SKM-1 (cell line): ENCODE measurements around the gene TXNL4A.
"Not testable (repeated sequence)": the region's sequence is repeated elsewhere in the genome, so short reads cannot be mapped to it uniquely, and the experiment has no call there.

Experiments used
- DNase-seq: peaks from one replicate; lab custom pipeline; 2025; ENCODE audit not compliant: unreplicated experiment; lab: John Stamatoyannopoulos, UW

TXNL4A gene

DNA sequence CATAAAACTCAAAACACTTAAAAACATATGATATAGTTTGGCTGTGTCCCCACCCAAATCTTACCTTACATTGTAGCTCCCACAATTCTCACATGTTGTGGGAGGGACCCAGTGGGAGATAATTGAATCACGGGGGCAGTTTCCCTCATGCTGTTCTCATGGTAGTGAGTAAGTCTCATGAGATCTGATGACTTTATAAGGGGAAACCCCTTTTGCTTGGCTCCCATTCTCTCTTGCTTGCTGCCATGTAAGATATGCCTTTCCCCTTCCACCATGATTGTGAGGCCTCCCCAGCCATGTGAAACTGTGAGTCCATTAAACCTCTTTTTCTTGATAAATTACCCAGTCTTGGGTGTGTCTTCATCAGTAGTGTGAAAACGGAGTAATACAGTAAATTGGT is 11.3 kb upstream of the TXNL4A start:
- not testable (repeated sequence) for DNase-seq

DNA sequence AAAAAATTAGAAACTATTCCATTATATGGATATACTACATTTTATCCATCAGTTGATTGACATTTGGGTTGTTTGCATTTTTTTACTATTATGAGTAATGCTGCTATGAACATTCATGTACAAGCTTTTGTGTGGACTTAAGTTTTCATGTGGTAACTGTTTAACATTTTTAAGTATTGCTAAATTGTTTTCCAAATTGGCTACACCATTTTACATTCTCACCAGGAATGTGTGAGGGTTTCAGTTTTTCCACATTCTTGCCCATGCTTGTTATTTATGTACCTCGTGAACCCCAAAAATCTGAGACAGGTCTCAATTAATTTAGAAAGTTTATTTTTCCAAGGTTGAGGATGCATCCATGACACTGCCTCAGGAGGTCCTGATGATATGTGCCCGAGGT is 3.1 kb upstream of the TXNL4A start:
- no peak for DNase-seq

DNA sequence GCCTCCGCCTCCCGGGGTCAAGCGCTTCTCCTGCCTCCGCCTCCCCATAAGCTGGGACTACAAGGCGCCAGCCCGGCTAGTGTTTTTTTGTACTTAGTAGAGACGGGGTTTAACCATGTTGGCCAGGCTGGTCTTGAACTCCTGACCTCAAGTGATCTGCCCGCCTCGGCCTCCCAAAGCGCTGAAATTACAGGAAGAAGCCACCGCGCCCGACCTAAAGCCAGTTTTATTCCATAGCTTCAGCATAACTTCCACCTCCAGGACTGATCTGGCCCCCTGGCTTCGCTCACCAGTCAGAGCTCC is 783 bp upstream of the TXNL4A start:
- DNase-seq: no peak

DNA sequence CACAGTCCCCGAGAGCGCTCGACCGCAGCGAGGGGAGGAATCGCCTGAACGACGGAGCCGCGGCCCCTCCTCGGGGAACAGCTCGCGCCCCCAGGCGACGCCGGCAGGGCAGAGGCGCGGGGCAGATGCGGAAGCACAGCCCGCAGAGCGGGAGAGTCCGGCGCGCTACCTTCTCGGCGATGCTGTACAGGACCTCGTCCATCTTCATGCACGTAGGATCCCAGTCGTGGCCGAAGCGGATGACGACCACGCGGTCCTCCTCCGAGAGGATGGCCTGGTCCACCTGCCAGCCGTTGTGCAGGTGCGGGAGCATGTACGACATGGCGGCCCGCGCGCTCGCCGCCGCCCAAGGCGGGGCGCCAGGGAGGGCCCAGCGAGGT is 302 bp downstream of the TXNL4A start:
- no peak for DNase-seq

DNA sequence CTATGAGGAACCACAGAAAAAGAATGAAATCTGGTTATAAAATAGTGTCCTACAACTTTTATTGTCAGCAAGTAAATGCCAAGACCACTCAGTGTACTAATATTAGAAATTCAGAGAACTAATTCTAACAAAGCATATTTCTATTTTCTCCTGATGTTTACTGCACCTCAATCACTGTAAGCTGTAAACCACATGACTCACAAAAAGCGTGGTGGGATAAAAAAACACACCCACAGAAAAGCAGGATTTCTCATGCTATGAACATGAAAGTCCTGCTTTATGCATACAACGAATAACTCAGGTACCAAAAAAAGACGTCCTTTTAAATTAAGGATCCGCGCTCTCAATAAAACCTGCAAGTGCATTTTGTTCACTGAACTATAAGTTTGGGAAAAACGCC is 797 bp downstream of the TXNL4A start:
- no peak for DNase-seq

DNA sequence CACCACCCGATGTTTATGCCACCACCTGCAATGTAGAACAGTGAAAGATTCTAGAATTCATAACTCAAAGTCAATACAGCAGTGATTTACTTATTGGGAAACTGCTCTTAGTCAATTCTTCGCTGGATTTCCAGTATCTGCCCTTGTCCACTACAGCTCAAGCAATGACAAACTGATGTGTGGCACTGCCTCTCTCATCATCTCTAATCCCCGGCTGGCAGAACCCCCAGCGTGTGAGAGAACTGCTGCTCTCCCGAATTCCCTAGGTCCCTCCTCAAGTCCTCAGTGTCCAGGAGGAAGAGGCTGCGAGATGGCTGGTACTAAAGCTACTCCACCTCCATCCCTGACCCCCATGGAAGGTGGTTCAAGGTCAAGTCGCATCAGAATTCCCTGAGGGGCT is 1.6 kb downstream of the TXNL4A start:
- DNase-seq: no peak

DNA sequence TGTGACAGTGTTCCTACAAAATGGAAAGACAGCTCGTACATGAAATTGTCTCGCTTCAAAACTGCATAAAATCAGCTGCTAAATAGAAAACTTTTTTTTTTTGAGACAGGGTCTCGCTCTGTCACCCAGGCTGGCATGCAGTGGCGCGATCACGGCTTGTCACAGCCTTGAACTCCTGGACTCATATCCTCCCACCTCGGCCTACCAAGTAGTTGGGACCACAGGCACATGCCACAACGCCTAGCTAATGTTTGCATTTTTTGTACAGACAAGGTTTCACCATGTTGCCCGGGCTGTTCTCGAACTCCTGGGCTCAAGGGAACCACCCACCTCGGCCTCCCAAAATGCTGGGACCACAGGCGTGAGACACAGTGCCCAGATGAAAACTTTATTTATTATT is 3.2 kb downstream of the TXNL4A start:
- no peak for DNase-seq

DNA sequence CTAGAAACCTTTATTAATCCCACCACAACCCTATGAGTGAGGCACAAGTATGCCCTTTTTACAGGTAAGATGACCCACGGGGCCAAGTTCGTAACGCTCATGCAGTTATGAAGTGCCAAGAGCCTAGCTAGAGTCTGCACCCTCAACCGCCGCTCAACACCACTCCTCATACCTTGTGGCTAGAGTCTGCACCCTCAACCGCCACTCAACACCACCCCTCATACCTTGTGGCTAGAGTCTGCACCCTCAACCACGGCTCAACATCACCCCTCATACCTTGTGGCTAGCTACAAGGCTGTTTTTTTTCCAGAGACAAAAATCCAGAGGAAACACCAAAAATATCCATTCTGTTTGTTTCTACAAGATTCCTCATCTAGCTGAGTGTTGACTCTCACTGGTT is 4.6 kb downstream of the TXNL4A start:
- no peak for DNase-seq

DNA sequence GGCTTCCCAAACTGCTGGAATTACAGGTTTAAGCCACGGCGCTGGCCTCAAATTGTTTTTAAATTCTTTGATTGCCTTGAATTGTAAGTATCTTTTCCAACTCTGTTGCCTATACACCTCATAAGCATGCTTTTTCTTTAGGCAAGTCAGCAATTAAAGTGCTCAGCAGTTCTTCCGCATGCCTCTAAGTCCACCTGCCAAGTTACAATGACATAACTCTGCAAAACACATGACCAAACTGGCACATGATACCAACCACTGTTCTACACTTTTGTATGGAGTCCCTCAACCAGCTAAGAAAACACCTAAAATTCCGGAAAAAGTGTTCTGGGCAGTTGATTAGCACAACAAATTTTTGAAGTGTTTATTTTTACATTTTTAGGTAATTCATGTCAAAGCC is 5.1 kb downstream of the TXNL4A start:
- no peak for DNase-seq

DNA sequence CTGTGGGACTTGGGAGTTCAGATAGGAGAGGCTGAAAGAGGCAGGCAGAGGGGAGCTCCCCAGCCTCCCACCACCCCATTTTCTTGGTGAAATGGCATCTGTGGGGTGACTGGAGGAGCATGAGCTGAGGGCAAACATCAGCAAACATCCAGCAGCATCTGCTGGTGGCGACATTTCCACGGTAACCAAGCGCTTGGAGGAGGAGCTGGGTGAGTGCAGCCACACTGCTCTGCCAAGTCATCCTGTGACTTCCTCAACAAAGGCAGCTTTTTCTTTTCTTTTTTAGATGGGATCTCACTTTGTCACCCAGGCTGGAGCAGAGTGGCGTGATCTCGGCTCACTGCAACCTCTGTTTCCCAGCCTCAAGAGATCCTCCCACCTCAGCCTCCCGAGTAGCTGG is 5.6 kb downstream of the TXNL4A start:
- DNase-seq: no peak

DNA sequence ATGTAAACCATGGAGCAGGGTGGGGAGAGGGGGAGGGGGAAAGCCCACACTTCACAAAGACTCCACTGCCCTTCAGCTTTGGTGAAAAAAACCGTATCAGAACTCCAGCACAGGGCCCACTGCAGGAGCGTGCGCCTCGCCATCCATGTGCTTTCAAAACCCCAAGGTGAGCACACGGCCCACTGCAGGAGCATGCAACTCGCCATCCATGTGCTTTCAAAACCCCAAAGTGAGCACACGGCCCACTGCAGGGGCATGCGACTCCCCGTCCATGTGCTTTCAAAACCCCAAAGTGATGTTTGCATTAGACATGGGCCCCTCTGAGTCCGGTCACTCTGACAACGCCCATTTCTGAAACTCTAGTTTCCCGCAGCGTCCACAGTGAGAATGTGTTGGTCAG is 7.8 kb downstream of the TXNL4A start:
- no peak for DNase-seq

DNA sequence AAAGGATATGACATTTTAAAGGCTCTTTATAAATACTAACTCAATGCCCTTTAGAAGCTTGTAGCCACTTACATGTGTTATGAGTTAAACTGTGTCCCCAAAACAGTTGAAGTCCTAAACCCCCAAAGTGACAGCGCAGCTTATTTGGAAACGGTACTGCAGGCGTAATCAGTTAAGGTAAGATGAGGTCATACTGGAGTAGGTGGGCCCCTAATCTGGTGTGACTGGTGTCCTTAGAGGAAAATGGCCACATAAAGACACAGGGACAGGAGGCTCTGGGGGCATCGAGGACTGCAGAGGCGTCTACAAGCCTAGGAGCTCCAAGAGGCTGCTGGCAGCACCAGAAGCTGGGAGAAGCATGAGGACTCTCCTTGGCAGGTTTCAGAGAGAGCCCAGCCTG is 8.5 kb downstream of the TXNL4A start:
- no peak for DNase-seq

DNA sequence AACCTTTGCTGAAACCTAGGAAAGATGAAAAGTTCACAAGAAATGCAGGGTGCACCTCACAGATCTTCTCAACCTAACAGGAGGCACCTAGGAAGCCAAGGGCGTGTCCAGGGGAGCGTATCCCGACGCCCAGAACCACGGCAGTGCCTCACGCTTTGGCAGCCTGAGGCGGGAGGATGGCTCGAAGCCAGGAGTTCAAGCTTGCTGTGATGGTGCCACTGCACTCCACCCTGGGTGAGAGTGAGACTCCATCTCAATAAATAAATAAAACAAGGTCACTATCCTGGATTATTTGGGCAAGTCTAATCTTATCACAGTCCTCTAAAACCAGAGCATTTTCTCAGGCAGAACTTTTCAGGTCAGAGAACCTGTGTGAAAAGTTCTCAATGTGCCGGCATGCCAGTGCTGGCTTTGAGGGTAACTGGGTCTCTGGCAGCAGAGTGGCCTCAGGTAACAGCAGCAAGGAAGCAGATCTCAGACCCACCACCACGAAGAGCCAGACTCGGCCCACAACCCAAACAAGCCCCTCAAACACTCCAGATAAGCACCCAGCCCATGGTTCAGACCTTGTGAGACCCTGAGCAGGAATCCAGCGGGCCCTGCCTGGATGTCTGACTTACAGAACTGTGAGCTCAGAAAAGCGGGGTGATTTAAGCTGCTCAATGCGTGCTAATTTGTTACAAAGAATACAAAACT is 12.2 kb downstream of the TXNL4A start:
- no peak for DNase-seq

DNA sequence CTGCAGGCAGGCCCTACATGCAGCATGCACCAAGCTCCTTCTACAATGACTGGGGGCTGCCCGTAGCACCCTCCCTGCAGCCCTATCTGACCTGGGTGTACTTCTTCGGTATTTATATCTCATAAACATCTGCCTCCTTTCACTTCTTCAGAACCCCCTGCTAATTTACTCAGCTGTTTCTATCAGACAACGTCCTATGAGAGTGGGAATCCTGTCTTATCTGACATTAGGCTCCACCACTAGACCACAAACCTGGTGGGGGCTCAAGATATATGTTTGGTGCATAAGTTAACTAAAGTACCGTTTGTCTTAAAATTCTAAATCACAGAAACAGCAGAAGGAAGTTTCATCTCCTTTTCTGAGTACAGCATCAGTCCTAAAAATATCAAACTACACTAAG is 13.3 kb downstream of the TXNL4A start:
- DNase-seq: no peak

DNA sequence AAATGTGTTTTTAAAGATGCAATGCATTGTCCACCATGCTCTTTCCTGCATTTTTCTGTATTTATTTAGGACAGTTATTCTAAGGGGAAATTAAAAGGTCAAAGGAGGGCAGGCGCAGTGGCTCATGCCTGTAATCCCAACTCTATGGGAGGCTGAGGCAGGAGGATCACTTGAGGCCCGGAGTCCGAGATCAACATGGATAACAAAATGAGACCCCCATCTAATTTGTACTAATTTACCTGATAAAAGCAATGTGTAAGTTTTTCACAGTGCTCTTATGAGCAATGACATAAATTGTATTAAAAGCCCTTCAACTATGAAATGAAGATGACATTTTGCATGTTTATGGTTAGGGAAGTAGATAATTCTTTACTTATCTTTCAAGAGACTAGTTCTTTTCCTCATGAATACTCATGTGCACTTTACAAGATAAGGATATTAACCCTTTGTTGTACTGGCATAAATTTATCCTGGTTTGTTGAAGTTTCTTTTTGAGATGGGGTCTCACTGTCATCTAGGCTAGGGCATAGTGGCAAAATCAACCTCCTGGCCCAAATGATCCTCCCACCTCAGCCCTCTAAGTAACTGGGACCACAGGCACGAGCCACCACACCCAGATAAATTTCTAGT is 14.2 kb downstream of the TXNL4A start:
- DNase-seq: no peak

DNA sequence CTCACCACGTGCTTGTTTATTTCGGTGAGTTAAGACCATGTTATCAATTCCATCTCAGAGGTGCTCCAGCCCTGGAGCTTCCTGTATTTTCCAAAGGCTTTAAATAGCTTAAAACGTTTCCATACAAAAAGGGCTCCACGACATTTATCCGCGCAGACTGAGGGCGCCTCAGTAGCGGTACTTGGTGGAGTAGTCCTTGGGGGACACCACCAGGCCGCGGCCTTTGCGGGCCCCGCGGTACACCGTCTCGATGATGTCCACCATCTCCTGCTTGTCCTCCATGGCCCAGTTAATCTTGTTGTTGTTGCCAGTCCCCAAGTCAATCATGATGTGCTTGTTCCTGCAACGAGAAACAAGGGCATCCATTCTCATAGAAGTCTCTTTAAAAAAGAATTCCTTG is 14.8 kb downstream of the TXNL4A start:
- no peak for DNase-seq

DNA sequence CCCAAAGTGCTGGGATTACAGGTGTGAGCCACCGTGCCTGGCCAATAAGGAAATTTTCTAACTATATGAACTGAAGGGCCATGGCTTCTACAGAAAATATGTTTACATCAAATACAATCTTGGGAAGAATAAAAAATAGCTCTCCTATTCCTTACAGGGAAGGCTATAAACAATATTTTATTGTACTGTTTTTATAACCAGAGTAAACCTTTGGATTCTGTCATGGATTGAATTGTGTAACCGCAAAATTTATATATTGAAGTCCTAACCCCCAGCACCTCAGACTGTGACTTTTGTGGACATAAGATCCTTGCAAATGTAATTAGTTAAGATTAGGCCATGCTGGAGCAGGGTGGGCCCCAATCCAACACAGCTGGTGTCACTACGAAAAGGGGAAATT is 15.6 kb downstream of the TXNL4A start:
- DNase-seq: no peak

DNA sequence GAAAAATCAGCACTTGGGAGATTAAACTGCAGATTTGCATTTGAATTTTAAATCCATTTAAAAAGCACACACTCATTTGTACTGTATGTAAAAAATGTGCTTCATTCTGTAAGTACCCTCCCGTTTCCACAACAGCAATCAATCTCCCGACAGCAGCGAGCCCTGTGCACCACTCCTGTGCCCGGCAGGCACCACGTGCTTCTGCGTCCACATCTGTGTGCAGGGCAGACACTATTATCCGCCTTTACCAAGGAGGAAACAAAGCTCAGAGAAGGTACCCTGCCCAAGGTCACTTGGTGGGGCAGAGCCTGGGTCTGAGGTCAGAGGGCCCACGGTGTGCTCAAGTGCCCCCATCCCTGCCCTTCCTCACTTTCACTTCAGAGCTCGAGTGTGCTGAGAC is 16.4 kb downstream of the TXNL4A start:
- no peak for DNase-seq

DNA sequence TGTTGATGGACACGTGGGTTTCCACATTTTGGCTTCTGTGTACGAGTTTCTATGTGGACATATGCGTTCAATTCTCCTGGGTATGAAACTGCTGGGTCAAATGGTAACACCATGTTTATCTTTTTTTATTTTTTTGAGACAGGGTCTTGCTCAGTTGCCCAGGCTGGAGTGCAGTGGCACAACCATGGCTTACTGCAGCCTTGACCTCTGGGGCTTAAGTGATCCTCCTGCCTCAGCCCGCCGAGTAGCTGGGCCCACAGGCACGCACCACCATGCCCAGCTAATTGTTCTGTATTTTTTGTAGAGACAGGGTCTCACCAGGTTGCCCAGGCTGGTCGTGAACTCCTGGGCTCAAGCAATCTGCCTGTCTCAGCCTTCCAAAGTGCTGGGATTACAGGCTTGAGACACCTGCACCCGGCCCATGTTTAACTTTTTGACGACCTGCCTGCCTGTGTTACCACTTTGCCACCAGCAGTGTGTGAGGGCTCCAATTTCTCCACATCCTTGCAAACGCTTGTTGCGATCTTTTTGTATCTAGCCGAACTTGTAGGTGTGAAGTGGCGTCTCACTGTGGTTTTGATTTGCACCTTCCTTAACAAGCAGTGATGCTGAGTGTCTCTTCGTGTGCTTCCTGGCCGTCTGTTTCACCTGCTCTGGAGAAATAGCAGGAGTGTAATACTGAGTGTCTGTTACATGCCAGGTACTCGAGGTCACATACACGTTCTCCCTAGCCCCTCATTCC is 17.0 kb downstream of the TXNL4A start:
- DNase-seq: no peak

DNA sequence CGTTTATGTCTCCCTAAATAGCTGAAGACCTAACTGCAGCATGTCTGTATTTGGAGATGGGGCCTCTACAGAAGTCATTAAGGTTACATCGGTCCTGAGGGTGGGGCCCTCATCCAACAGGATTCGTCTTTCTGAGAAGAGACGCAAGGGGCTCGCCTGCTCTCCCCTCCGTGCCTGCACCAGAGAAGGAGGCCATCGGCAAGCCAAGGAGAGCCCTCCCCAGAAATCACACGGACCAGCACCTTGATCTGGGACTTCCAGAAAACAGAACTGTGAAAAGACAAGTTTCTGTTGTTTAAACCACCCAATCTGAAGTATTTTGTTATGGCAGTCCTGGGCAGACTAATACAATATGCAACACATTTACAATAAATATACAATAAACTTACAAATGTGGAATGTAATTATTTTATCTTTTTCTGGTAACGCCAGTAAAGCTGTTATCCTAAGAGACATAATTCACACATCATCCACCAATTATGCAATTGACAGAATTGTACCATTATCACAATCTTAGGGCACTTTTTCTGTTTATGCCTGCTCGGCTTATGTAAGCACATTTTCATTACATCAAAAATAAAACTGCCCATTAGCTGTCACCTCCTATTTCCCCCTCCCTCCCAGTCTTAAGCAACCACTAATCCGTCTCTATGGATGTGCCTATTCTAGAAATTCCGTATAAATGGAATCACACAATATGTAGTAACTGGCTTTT is 17.8 kb downstream of the TXNL4A start:
- DNase-seq: no peak

DNA sequence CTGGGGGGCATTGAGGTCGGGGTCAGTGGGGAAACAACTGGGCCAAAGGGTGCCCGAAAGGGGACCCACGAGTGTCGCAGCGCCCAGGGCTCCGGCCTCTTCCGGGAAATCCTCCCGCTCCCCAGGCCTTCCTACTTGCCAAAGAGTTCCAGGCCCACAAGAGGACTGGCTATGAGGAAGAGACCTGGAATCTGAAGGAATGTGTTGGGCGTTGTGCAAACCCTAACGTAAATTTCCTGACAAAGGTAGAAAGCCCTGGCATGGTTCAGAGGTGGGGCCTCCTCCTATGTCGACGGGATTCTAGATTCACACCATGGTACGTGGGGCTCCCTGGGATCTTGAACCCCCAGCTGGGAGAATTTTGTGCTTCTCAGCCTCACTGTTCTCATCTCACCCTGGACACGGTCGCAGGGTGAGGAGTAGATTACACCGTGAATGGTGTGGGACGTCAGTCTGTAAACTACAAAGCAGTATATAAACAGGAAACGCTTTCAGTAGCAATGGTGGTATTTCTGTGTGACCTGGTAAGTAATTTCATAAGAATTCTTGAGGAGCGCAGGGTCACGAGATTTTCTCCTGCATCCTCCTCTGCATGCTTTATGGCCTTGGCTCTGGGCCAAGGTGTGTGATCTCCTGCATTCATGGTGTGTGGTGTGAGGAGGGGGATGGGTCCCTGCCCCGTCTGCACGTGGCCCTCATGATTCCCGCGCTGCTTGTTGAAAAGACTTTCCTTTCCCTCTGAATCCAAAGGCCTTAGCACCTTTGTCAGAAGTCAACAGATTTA is 23.1 kb downstream of the TXNL4A start:
- DNase-seq: no peak
